GM12878 (cell line): ENCODE measurements around the gene PRPF31. TPM values are rescaled to one million over a fixed set of nuclear protein-coding genes. Genes with fewer than 3 reads are reported as not detected.

Source experiments
- BCL3 ChIP-seq: IDR thresholded peaks from 2 replicates; pipeline ENCODE4 v1.6.1; 2011; ENCODE audit warnings: borderline replicate concordance, low read depth, mild to moderate bottlenecking, moderate library complexity, low read length; ENCODE audit not compliant: insufficient read depth, poor library complexity, severe bottlenecking
- CREB1 ChIP-seq: IDR thresholded peaks from 2 replicates; pipeline ENCODE4 v1.6.1; 2012; ENCODE audit warnings: low read depth, mild to moderate bottlenecking, inconsistent platforms
- CUX1 ChIP-seq: IDR thresholded peaks from 2 replicates; pipeline ENCODE4 v1.6.1; 2012; ENCODE audit warnings: improper control_type of control experiment, low read depth, low read length; ENCODE audit not compliant: insufficient replicate concordance
- GATAD2B ChIP-seq: fragments of 450-650 bp; conservative IDR thresholded peaks from 2 replicates; pipeline ENCODE4 v1.6.1; 2017; ENCODE audit warnings: low read depth, mild to moderate bottlenecking, moderate library complexity
- HDAC2 ChIP-seq: fragments of 200-600 bp; sonication (generic); IDR thresholded peaks from 2 replicates; pipeline ENCODE4 v1.6.1; 2017
- MYC ChIP-seq: IDR thresholded peaks from 2 replicates; pipeline ENCODE4 v1.6.1; 2011; ENCODE audit warnings: mild to moderate bottlenecking, low read length, moderate library complexity, inconsistent platforms; ENCODE audit not compliant: insufficient read depth, insufficient replicate concordance, insufficient read length, severe bottlenecking
- RELB ChIP-seq: fragments of 450-650 bp; IDR thresholded peaks from 2 replicates; pipeline ENCODE4 v1.6.1; 2017; ENCODE audit warnings: low read depth, mild to moderate bottlenecking, moderate library complexity
- polyA plus RNA-seq, 11 experiments: library from polyadenylated mRNA; depleted of rRNA in 4 of 11; unstranded in 6 of 11; stranded (reverse) in 5 of 11; fragments of >200 nt; fragmentation: Nextera tagmentation in 4 of 11; fragmentation: Illumina TruSeq in 1 of 11; extraction: Ambion mirVana in 4 of 11; extraction: Trizol in 1 of 11; gene quantifications; 1 replicate in 1 of 11; 2 replicates in 10 of 11; pipeline versions ENCODE4 v1.2.1 to v1.2.3, GENCODE V29; 2011 to 2016; ENCODE audit warnings: inconsistent platforms in 2 of 11, missing spikeins in 2 of 11, low read depth in 1 of 11
- total RNA-seq, 4 experiments: library from RNA; depleted of rRNA in 3 of 4; stranded (reverse); fragments of >200 nt in 3 of 4; fragmentation: Illumina TruSeq in 1 of 4; extraction: Trizol in 1 of 4; gene quantifications; 2 replicates each; pipeline versions ENCODE4 v1.2.1 to v1.2.3, GENCODE V29; 2013 to 2021

The PRPF31 gene
- total and polyA plus RNA-seq, 10 of the 15 experiments (the other 5 are each of a cell fraction or from before 2014, with no cell fraction given), result 2.7 to 170 (median 69.7) TPM

- TF ChIP-seq CUX1 (no peak), BCL3 (no peak), RELB (no peak), GATAD2B (no peak), MYC (no peak), CREB1 (no peak), HDAC2 (no peak)
These were observed 47.3 kb downstream of the PRPF31 start (continued) for GRCh38 chr19:54162884-54163283.
